HepG2 (cell line): ENCODE results near the gene SPHK2. TPM values are rescaled to one million over a fixed set of nuclear protein-coding genes. Genes with fewer than 3 reads are reported as not detected.
A peak's percentile ranks its signal among the peaks of the same experiment; 100 is the strongest.

Source experiments
- GABPA ChIP-seq, 2 experiments: IDR thresholded peaks; 2 replicates each; pipeline ENCODE4 v1.6.1; 2011 to 2016; ENCODE audit warnings: low read depth in 2 of 2, low read length in 1 of 2, missing biosample characterization in 1 of 2, missing genetic modification characterization in 1 of 2
- HOXA7 ChIP-seq: sonication (generic); formaldehyde crosslinking; IDR thresholded peaks from 2 replicates; pipeline ENCODE4 v1.8.1; 2022; ENCODE audit warnings: mild to moderate bottlenecking, missing genetic modification reagents, moderate library complexity
- MYNN ChIP-seq: sonication (generic); formaldehyde crosslinking; IDR thresholded peaks from 2 replicates; pipeline ENCODE4 v1.4.0; 2020; ENCODE audit warnings: mild to moderate bottlenecking, low read depth, missing genetic modification reagents
- NPAS2 ChIP-seq: sonication (generic); formaldehyde crosslinking; IDR thresholded peaks from 2 replicates; pipeline ENCODE4 v1.8.0; 2022; ENCODE audit warnings: mild to moderate bottlenecking, missing genetic modification reagents, borderline replicate concordance
- PHF8 ChIP-seq: sonication (generic); formaldehyde crosslinking; IDR thresholded peaks from 2 replicates; pipeline ENCODE4 v1.5.0; 2020; ENCODE audit warnings: missing genetic modification reagents
- U2AF2 ChIP-seq: fragments of 200-400 bp; formaldehyde crosslinking; IDR thresholded peaks from 2 replicates; pipeline ENCODE4 v1.6.1; 2017; ENCODE audit warnings: low read depth, mild to moderate bottlenecking, low read length
- ZBTB21 ChIP-seq: sonication (generic); formaldehyde crosslinking; IDR thresholded peaks from 2 replicates; pipeline ENCODE4 v1.4.0; 2020; ENCODE audit warnings: missing genetic modification reagents
- ZFP36L2 ChIP-seq: sonication (generic); formaldehyde crosslinking; IDR thresholded peaks from 2 replicates; pipeline ENCODE4 v1.4.0; 2020; ENCODE audit warnings: missing genetic modification reagents
- ZNF205 ChIP-seq: IDR thresholded peaks from 2 replicates; pipeline ENCODE4 v1.6.1; 2018; ENCODE audit warnings: missing biosample characterization, missing genetic modification reagents
- ZNF792 ChIP-seq: IDR thresholded peaks from 2 replicates; pipeline ENCODE4 v1.6.1; 2016
- ZNF850 ChIP-seq: sonication (generic); formaldehyde crosslinking; conservative IDR thresholded peaks from 2 replicates; pipeline ENCODE4 v1.9.0; 2021; ENCODE audit warnings: mild to moderate bottlenecking, missing genetic modification reagents
- ZSCAN12 ChIP-seq: sonication (generic); formaldehyde crosslinking; IDR thresholded peaks from 2 replicates; pipeline ENCODE4 v1.9.0; 2021; ENCODE audit warnings: mild to moderate bottlenecking, missing genetic modification reagents
- polyA plus RNA-seq, 8 experiments: library from polyadenylated mRNA; depleted of rRNA in 3 of 8; stranded (reverse) in 7 of 8; unstranded in 1 of 8; fragments of >200 nt; fragmentation: Illumina TruSeq in 4 of 8; extraction: Trizol in 4 of 8; gene quantifications; 2 replicates each; pipeline versions ENCODE4 v1.2.1 to v1.2.3, GENCODE V29; 2011 to 2016; ENCODE audit warnings: low read depth in 4 of 8, missing spikeins in 1 of 8, mixed read lengths in 1 of 8; ENCODE audit not compliant: insufficient read depth in 1 of 8
- total RNA-seq, 5 experiments: library from RNA; depleted of rRNA; stranded (reverse); fragments of >200 nt; fragmentation: Illumina TruSeq; extraction: Trizol; gene quantifications; 2 replicates each; pipeline ENCODE4 v1.2.3, GENCODE V29; 2016; ENCODE audit warnings: low read depth in 1 of 5
- TF ChIP-seq, protein P1 (sequence below): sonication (generic); formaldehyde crosslinking; IDR thresholded peaks from 2 replicates; pipeline ENCODE4 v1.5.0; 2020; ENCODE audit warnings: mild to moderate bottlenecking, missing genetic modification reagents
- TF ChIP-seq, protein P2 (sequence below): sonication (generic); formaldehyde crosslinking; conservative IDR thresholded peaks from 2 replicates; pipeline ENCODE4 v1.4.0; 2020; ENCODE audit warnings: missing genetic modification reagents
- TF ChIP-seq, protein P3 (sequence below): sonication (generic); formaldehyde crosslinking; conservative IDR thresholded peaks from 2 replicates; pipeline ENCODE4 v1.4.0; 2020; ENCODE audit warnings: missing genetic modification reagents
- TF ChIP-seq, protein P4 (sequence below): sonication (generic); formaldehyde crosslinking; IDR thresholded peaks from 2 replicates; pipeline ENCODE4 v1.4.0; 2020; ENCODE audit warnings: missing genetic modification reagents, mild to moderate bottlenecking, borderline replicate concordance
- TF ChIP-seq, protein P5 (sequence below): sonication (generic); formaldehyde crosslinking; IDR thresholded peaks from 2 replicates; pipeline ENCODE4 v1.4.0; 2020; ENCODE audit warnings: missing genetic modification reagents, borderline replicate concordance

The SPHK2 gene
- total and polyA plus RNA-seq, 2 of the 13 experiments (the other 11 are each of a cell fraction or from before 2014, with no cell fraction given): 2.9 to 14.4 TPM

DNA sequence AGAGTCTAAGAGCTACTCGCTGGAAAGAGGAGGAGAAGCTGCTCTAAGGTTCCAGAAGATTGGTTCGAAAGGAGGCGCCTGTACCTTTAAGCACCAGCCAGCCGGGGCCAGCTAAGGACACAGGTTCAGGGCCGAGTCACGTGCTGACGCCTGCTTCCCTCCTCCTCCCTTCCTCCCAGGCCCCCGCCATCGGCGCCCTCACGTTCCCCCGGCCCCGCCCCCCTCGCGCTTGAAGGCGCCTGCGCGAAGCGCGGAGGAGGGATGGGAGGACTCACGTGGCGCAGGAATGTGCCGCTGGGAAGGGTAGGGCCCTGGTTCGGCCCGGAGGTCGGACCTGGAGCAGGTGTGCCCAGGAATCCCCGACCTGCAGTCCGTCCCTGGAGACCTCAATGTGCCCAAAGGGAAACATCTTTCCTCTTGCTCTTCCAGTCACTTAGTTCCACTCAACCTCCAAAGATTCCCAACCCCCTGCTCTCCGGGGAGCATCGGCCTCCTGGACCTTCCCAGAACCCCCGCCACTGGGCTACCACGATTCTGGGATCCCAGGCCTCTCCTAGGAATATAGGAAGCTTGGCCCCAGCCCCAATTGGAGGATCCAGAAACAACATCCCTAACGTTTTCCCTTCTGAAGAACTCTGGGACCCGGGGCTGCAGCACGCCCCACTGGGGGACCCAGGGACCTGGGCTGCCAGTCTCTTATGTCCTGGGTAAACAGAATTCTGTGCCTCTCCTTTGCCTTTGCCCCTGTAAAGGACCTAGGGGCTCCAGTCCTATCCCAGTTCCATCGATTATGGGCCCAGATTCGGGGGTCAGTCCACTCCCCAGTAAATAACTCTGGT is 15.3 kb downstream of the SPHK2 start (continued):
- TF ChIP-seq, protein P1, sequence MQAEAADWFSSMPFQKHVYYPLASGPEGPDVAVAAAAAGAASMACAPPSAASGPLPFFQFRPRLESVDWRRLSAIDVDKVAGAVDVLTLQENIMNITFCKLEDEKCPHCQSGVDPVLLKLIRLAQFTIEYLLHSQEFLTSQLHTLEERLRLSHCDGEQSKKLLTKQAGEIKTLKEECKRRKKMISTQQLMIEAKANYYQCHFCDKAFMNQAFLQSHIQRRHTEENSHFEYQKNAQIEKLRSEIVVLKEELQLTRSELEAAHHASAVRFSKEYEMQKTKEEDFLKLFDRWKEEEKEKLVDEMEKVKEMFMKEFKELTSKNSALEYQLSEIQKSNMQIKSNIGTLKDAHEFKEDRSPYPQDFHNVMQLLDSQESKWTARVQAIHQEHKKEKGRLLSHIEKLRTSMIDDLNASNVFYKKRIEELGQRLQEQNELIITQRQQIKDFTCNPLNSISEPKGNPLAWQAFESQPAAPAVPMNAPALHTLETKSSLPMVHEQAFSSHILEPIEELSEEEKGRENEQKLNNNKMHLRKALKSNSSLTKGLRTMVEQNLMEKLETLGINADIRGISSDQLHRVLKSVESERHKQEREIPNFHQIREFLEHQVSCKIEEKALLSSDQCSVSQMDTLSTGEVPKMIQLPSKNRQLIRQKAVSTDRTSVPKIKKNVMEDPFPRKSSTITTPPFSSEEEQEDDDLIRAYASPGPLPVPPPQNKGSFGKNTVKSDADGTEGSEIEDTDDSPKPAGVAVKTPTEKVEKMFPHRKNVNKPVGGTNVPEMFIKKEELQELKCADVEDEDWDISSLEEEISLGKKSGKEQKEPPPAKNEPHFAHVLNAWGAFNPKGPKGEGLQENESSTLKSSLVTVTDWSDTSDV: no peak
- no peak; the same call in 1 of the 2 replicates for TF ChIP-seq PHF8 (CRISPR knock-in tag)
- TF ChIP-seq, protein P2, sequence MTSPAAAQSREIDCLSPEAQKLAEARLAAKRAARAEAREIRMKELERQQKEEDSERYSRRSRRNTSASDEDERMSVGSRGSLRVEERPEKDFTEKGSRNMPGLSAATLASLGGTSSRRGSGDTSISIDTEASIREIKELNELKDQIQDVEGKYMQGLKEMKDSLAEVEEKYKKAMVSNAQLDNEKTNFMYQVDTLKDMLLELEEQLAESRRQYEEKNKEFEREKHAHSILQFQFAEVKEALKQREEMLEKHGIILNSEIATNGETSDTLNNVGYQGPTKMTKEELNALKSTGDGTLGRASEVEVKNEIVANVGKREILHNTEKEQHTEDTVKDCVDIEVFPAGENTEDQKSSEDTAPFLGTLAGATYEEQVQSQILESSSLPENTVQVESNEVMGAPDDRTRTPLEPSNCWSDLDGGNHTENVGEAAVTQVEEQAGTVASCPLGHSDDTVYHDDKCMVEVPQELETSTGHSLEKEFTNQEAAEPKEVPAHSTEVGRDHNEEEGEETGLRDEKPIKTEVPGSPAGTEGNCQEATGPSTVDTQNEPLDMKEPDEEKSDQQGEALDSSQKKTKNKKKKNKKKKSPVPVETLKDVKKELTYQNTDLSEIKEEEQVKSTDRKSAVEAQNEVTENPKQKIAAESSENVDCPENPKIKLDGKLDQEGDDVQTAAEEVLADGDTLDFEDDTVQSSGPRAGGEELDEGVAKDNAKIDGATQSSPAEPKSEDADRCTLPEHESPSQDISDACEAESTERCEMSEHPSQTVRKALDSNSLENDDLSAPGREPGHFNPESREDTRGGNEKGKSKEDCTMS: no peak
- peak; percentile 97 for TF ChIP-seq NPAS2 (CRISPR knock-in tag)
- TF ChIP-seq ZNF850: no peak
- peak; percentile 22; the same call in 1 of the 2 replicates for TF ChIP-seq ZNF792 (CRISPR knock-in tag)
- TF ChIP-seq, protein P3, sequence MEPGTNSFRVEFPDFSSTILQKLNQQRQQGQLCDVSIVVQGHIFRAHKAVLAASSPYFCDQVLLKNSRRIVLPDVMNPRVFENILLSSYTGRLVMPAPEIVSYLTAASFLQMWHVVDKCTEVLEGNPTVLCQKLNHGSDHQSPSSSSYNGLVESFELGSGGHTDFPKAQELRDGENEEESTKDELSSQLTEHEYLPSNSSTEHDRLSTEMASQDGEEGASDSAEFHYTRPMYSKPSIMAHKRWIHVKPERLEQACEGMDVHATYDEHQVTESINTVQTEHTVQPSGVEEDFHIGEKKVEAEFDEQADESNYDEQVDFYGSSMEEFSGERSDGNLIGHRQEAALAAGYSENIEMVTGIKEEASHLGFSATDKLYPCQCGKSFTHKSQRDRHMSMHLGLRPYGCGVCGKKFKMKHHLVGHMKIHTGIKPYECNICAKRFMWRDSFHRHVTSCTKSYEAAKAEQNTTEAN (CRISPR knock-in tag): no peak; the same call in 1 of the 2 replicates
- no peak for TF ChIP-seq MYNN (CRISPR knock-in tag)
- no peak for TF ChIP-seq ZNF205 (CRISPR knock-in tag)
- TF ChIP-seq, protein P4, sequence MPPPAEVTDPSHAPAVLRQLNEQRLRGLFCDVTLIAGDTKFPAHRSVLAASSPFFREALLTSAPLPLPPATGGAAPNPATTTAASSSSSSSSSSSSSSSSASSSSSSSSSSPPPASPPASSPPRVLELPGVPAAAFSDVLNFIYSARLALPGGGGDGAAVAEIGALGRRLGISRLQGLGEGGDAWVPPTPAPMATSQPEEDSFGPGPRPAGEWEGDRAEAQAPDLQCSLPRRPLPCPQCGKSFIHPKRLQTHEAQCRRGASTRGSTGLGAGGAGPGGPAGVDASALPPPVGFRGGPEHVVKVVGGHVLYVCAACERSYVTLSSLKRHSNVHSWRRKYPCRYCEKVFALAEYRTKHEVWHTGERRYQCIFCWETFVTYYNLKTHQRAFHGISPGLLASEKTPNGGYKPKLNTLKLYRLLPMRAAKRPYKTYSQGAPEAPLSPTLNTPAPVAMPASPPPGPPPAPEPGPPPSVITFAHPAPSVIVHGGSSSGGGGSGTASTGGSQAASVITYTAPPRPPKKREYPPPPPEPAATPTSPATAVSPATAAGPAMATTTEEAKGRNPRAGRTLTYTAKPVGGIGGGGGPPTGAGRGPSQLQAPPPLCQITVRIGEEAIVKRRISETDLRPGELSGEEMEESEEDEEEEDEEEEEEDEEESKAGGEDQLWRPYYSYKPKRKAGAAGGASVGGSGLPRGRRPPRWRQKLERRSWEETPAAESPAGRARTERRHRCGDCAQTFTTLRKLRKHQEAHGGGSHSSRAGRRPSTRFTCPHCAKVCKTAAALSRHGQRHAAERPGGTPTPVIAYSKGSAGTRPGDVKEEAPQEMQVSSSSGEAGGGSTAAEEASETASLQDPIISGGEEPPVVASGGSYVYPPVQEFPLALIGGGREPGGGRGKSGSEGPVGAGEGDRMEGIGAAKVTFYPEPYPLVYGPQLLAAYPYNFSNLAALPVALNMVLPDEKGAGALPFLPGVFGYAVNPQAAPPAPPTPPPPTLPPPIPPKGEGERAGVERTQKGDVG (CRISPR knock-in tag): no peak
- no peak for TF ChIP-seq HOXA7
- TF ChIP-seq ZSCAN12: no peak
- no peak for TF ChIP-seq ZFP36L2
- TF ChIP-seq GABPA (IDR thresholded peaks at IDR 0.05; ENCODE audit: low read depth, low read length): no peak
- peak; percentile 35; the same call in 1 of the 2 replicates for TF ChIP-seq GABPA (CRISPR knock-in tag; IDR thresholded peaks at IDR 0.05; ENCODE audit: low read depth)
- TF ChIP-seq, protein P5, sequence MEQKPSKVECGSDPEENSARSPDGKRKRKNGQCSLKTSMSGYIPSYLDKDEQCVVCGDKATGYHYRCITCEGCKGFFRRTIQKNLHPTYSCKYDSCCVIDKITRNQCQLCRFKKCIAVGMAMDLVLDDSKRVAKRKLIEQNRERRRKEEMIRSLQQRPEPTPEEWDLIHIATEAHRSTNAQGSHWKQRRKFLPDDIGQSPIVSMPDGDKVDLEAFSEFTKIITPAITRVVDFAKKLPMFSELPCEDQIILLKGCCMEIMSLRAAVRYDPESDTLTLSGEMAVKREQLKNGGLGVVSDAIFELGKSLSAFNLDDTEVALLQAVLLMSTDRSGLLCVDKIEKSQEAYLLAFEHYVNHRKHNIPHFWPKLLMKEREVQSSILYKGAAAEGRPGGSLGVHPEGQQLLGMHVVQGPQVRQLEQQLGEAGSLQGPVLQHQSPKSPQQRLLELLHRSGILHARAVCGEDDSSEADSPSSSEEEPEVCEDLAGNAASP: peak; percentile 100
- TF ChIP-seq U2AF2: no peak
- no peak for TF ChIP-seq ZBTB21
